GM21367 (cell line): ENCODE data around the gene DMBX1.

Experiments
- ATAC-seq: cut with Tn5 transposase; IDR thresholded peaks from one replicate; pipeline ENCODE4 v1.9.1; 2021; ENCODE audit not compliant: unreplicated experiment

Gene DMBX1

GRCh38 chr1:46522969-46523320, 33.3 kb downstream of the DMBX1 start:
- ATAC-seq, result no peak

DNA sequence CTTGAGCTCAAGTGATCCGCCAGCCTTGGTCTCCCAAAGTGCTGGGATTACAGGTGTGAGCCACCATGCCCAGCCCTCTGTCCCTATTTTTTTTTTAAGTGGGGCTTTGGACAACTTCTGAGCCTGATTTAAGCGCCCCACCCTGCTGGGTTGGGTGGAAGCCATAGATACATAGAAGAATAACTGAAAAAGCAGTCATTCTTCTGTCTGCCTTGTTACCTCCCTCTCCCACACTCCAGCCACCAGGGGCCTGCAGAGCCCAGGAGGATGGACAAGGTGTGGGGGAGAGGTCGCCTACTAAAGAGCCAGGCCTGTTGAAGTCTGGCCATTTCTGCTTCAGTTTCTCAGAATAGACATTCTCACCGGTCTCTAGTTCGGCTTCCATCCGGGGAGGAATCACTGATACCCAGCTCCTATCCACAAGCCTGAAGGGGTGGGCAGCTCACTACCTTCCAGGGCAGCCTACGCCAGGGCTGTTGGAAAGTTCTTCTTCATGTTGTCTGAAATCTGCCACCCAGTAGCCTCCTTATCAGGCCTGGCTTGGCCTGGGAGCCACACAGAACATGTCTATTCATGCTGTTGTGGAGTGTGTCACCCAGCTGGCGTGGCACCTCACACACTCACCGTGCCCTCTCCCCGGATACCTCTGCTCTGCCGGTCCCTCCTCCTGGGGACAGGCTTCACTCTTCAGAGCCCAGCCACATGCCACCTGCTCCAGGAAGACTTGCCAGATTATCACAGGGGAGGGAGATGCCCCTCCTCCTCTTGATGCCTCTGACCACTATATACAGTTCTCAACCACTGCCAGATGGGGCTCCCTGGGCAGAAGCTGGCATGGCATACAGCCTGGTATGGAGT, 34.1 kb downstream of the DMBX1 start:
- ATAC-seq, result no peak

DNA sequence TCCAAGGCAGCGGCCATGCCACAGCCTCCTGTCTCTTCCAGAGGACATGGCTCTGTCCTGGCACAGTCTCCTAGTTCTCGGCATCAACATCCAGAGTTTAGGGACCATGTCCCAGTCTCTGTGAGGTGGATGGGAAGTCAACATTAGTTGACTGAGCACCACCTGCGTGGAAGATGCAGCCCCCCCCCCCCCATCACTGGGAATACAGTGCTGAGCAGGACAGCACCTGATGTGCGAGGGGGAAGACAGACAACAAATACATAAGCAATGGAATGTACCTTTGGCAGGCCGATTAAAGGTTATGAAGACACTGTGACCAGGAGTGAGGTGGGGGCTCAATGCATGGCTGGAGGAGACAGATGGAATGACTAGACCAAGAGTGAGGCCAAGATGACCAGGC, 35.2 kb downstream of the DMBX1 start:
- no peak for ATAC-seq

DNA sequence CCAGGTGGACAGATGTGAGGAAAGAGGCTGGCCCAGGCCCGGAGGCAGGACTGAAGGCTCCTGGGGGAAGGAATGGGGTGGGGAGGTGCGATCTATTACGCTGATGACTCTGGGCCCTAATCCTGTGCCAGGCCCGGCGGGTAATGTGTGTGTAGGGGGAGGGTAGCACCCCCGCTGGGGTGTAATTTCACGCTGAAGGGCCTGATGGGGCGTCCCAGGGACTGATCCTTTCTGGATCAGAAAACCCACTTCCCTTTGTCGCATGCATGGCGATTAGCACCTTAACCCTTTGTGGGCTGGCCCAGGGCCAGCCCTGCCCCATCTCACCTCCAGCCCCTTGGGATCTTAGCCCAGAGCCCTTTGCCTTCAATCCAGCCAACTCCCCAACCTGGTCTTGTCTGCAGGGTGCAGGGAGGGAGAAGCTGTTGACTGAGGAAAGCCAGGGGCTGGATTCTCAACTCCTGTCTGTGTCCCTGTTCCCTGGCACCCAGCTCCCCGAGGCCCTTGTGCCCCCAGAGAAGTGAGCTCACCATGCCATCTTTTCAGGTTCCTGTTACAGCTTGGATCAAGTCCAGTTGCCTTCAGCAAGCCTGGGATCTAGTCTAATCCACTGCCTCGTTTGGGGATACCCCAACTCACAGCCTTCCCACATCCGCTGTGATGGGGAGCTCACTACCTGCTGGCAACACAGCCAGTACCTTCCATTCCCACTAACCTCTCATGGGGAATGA, 35.8 kb downstream of the DMBX1 start:
- ATAC-seq, result no peak

GRCh38 chr1:46526013-46526690, 36.5 kb downstream of the DMBX1 start:
- no peak for ATAC-seq

DNA sequence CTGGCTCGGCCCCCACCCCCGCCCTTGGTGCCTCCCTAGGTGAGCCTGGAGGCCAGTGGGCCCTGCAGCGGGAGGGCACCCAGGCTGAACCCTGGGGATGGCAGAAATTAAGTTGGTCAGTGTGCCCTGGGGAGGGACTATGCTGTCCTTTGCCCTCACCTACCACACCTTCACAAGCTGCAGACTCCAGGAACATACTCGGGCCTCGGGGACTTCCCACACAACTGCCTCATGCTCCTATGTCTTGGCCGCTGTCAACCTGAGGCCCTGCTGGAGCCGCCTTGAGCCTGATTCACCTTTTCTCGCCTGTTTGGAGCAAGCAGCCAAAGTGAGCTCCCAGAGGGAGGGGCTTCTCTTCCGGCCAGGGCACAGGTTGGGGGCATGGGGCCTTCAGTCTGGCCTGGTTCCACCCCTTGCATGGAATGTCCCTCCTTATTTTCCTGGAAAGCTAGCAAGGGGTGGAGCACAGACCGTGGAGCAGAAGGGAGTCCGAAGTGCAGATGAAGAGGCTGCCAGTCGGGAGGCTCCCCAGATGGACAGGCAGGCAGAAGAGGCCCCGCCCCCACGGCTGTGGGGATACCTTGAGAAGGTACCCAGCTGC, 37.2 kb downstream of the DMBX1 start:
- ATAC-seq, result no peak

- no peak for ATAC-seq
Observed at GRCh38 chr1:46527474-46528296, 38.0 kb downstream of the DMBX1 start.

DNA sequence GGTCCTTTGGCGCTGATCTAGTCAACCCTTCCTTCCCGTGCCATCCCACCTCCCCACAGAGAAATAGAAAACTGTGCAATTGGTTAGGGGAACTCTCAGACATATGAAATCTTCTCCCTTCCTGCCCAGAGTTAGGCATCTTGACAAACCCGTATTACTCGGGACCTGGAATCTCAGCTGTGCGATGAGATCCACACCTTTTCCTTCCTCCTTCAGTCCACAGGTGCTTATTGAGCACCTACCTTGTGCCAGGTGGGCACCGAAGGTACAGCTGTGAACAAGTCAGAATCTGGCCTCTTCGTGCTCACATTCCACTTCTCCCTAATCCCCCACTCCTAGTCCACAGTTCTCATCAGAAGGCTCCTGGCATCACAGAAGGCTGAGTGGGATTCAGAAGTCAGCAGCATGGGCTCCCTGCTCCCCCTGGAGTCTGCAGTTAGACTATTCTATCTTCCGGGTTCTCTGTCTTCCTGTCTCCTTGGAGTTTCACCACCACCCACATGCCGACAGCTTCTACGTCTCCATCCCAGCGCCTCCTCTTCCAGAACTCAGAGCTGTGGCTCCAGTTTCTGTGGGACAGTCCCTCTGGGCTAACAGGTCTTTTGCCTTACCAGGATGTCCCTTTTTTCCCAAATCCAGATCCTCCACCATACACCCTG, 38.8 kb downstream of the DMBX1 start:
- ATAC-seq, result no peak

GRCh38 chr1:46529031-46529630, 39.5 kb downstream of the DMBX1 start:
- ATAC-seq, result no peak

DNA sequence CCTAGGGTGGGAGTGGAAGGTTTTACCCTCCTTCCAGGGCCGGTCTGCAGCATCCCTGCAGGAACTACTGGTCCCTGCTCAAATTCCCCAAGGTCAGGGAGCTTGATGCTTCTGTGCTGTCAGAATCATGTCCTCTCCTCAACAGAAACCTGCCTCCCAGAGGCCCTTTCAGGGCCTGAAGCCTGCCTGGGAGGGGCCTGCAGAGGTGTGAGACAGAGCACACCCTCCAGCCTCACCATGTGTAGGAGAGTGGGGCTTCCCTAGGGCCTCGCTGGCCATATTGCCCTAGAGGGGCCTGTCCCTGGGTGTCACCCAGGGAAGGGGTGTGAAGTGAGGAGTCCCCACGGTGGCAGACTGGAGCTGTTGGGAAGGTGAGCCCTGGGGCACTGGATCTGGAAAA, 40.7 kb downstream of the DMBX1 start:
- ATAC-seq, result no peak

- no peak for ATAC-seq
Observed at GRCh38 chr1:46530791-46531409, 41.3 kb downstream of the DMBX1 start.

DNA sequence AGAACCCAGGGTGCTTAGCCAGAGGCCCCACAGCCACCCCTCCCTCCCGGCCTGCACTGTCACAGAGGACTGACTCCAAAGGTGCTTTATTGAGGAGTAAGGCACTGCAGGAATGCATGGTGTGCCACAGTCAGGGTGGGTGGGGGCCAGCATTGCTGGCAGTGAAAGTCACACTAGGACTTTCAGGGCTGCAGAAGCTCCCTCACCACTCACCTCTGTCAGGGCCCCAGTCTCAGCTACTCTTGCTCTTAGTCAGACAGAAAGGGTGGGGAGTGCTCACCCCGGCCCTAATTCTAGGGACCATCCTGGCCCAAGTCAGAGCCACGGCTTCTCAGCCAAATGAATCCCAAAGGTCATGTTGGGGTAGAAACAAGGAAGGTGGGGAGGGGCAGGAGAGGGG, 42.5 kb downstream of the DMBX1 start:
- no peak for ATAC-seq

- ATAC-seq, result no peak
Observed at GRCh38 chr1:46532498-46533178, 43.0 kb downstream of the DMBX1 start.

- ATAC-seq, result no peak
Observed at GRCh38 chr1:46533179-46533864, 43.7 kb downstream of the DMBX1 start.

DNA sequence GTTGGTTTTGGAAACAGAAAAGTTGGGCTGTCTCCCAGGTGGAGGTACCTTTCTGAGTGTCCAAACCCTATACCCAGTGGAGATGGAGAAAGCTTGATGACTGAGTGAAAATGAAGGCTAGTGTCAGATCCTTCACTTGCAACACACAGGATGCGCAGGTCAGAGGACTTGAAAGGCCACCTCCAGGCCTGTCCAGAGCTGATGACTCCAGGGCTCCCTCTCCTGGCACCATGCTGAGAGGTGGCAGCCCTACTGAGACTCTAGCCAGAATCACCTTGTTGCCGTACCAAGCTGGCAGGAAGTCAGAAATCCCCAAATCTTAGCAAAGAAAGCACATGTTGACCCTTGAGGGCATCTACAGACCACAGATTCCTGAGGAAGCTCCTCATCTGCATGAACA, 45.4 kb downstream of the DMBX1 start:
- ATAC-seq, result no peak

DNA sequence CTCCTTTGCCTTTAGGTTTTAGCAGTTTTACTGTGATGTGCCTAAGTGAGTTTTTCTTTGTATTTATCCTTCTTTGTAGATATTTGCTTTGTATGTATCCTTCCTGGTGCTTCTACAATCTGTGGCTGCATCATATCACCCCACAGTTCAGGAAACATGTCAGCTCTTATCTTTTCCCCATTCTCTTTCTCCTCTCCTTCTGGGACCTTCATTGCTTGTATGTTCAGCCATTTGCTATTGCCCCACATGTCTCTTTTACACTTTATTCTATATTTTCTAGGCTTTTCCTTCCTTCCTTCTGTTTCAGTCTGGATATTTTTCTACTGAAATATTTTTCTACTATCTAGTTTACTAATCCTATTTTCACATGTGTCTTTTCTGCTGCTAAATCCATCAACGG, 46.9 kb downstream of the DMBX1 start:
- no peak for ATAC-seq

GRCh38 chr1:46537651-46538050, 48.0 kb downstream of the DMBX1 start:
- ATAC-seq, result no peak

- no peak for ATAC-seq
Observed at GRCh38 chr1:46538147-46538546, 48.5 kb downstream of the DMBX1 start.
